NCI-H1105 (cell line): ENCODE data around the gene TGFBR3.

Experiments used
- DNase-seq: peaks from one replicate; lab custom pipeline; 2025; lab: John Stamatoyannopoulos, UW

Gene TGFBR3

GRCh38 chr1:91732291-91733107 lies 153.5 kb downstream of the TGFBR3 start:
- DNase-seq: no peak

GRCh38 chr1:91731815-91732214 lies 154.1 kb downstream of the TGFBR3 start:
- DNase-seq: no peak

- no peak for DNase-seq
Observed at GRCh38 chr1:91730801-91731732, 154.9 kb downstream of the TGFBR3 start.

- DNase-seq: no peak
Observed at GRCh38 chr1:91729621-91730358, 156.2 kb downstream of the TGFBR3 start.

- no peak for DNase-seq
Observed at GRCh38 chr1:91727763-91728162, 158.2 kb downstream of the TGFBR3 start.

GRCh38 chr1:91725989-91726721 lies 159.8 kb downstream of the TGFBR3 start:
- no peak for DNase-seq

GRCh38 chr1:91725618-91725988 lies 160.3 kb downstream of the TGFBR3 start:
- no peak for DNase-seq

GRCh38 chr1:91724644-91725043 lies 161.3 kb downstream of the TGFBR3 start:
- DNase-seq: no peak

GRCh38 chr1:91724231-91724630 lies 161.7 kb downstream of the TGFBR3 start:
- no peak for DNase-seq

- no peak for DNase-seq
Observed at GRCh38 chr1:91720044-91720443, 165.9 kb downstream of the TGFBR3 start.

GRCh38 chr1:91718877-91719276 lies 167.1 kb downstream of the TGFBR3 start:
- no peak for DNase-seq

GRCh38 chr1:91718368-91718767 lies 167.6 kb downstream of the TGFBR3 start:
- DNase-seq: no peak

GRCh38 chr1:91717839-91718238 lies 168.1 kb downstream of the TGFBR3 start:
- DNase-seq: no peak

GRCh38 chr1:91716339-91716738 lies 169.6 kb downstream of the TGFBR3 start:
- no peak for DNase-seq

GRCh38 chr1:91715416-91716000 lies 170.4 kb downstream of the TGFBR3 start:
- DNase-seq: no peak

- no peak for DNase-seq
Observed at GRCh38 chr1:91714867-91715381, 171.0 kb downstream of the TGFBR3 start.

- DNase-seq: no peak
Observed at GRCh38 chr1:91712981-91713841, 172.7 kb downstream of the TGFBR3 start.

- no peak for DNase-seq
Observed at GRCh38 chr1:91712393-91712792, 173.6 kb downstream of the TGFBR3 start.

GRCh38 chr1:91711504-91712247 lies 174.3 kb downstream of the TGFBR3 start:
- no peak for DNase-seq
